H9 (cell line): ENCODE data around the gene RIMBP3C. TPM values are rescaled to one million over a fixed set of nuclear protein-coding genes. Genes with fewer than 3 reads are reported as not detected.
"Not testable (repeated sequence)": the region's sequence is repeated elsewhere in the genome, so short reads cannot be mapped to it uniquely, and the experiment has no call there.

Source experiments
- DNase-seq: peaks from one replicate; pipeline ENCODE4 v3.0.0-alpha.2; 2017
- H2AFZ ChIP-seq: one replicate; pipeline ENCODE4 v1.6.1; 2013; ENCODE audit warnings: mild to moderate bottlenecking, low read length, control low read depth, moderate library complexity
- H2AK5ac ChIP-seq: 2 replicates; pipeline ENCODE4 v1.6.1; 2013; ENCODE audit warnings: low read length, control low read depth, mixed read lengths; ENCODE audit not compliant: insufficient read length
- H2BK120ac ChIP-seq: one replicate; pipeline ENCODE4 v1.6.1; 2013; ENCODE audit warnings: low read depth, mild to moderate bottlenecking, low read length, control low read depth, inconsistent platforms; ENCODE audit not compliant: poor library complexity, severe bottlenecking
- H2BK12ac ChIP-seq: 2 replicates; pipeline ENCODE4 v1.6.1; 2013; ENCODE audit warnings: low read length, control low read depth, mixed read lengths, low read depth; ENCODE audit not compliant: insufficient read length
- H2BK15ac ChIP-seq: 2 replicates; pipeline ENCODE4 v1.6.1; 2013; ENCODE audit warnings: low read depth, low read length, control low read depth
- H2BK20ac ChIP-seq: one replicate; pipeline ENCODE4 v1.6.1; 2013; ENCODE audit warnings: low read depth, mild to moderate bottlenecking, low read length, control low read depth, inconsistent platforms; ENCODE audit not compliant: poor library complexity, severe bottlenecking
- H2BK5ac ChIP-seq: 2 replicates; pipeline ENCODE4 v1.6.1; 2013; ENCODE audit warnings: low read length, control low read depth, mixed read lengths; ENCODE audit not compliant: insufficient read length
- H3K14ac ChIP-seq: 2 replicates; pipeline ENCODE4 v1.6.1; 2013; ENCODE audit warnings: low read length, control low read depth; ENCODE audit not compliant: insufficient read depth
- H3K18ac ChIP-seq: 2 replicates; pipeline ENCODE4 v1.6.1; 2013; ENCODE audit warnings: low read depth, mild to moderate bottlenecking, mixed read lengths, low read length, control low read depth; ENCODE audit not compliant: insufficient read length
- H3K23ac ChIP-seq: 2 replicates; pipeline ENCODE4 v1.6.1; 2013; ENCODE audit warnings: low read length, control low read depth, mixed read lengths, low read depth; ENCODE audit not compliant: insufficient read length
- H3K23me2 ChIP-seq: 2 replicates; pipeline ENCODE4 v1.6.1; 2013; ENCODE audit warnings: low read depth, mild to moderate bottlenecking, mixed read lengths, low read length, control low read depth; ENCODE audit not compliant: insufficient read length, poor library complexity, severe bottlenecking
- H3K27ac ChIP-seq: 2 replicates; pipeline ENCODE4 v1.5.1; 2013; ENCODE audit warnings: low read length, control low read depth, mixed read lengths, low read depth; ENCODE audit not compliant: insufficient read length
- H3K27me3 ChIP-seq: 2 replicates; pipeline ENCODE4 v1.6.1; 2013; ENCODE audit warnings: low read length, control low read depth, inconsistent platforms; ENCODE audit not compliant: insufficient read depth
- H3K4ac ChIP-seq: 2 replicates; pipeline ENCODE4 v1.6.1; 2013; ENCODE audit warnings: low read depth, mild to moderate bottlenecking, control low read depth, inconsistent platforms, low read length, moderate library complexity
- H3K4me1 ChIP-seq: 2 replicates; pipeline ENCODE4 v1.6.1; 2013; ENCODE audit warnings: low read length, control low read depth, inconsistent platforms; ENCODE audit not compliant: insufficient read depth
- H3K4me2 ChIP-seq: 2 replicates; pipeline ENCODE4 v1.6.1; 2013; ENCODE audit warnings: low read length, control low read depth, mixed read lengths; ENCODE audit not compliant: insufficient read length, insufficient read depth
- H3K56ac ChIP-seq: 2 replicates; pipeline ENCODE4 v1.6.1; 2013; ENCODE audit warnings: low read depth, mild to moderate bottlenecking, mixed read lengths, low read length, control low read depth; ENCODE audit not compliant: insufficient read length
- H3K79me1 ChIP-seq: 2 replicates; pipeline ENCODE4 v1.6.1; 2013; ENCODE audit warnings: low read depth, mild to moderate bottlenecking, moderate library complexity, low read length, control low read depth, inconsistent platforms; ENCODE audit not compliant: insufficient read depth, poor library complexity, severe bottlenecking
- H3K79me2 ChIP-seq: 2 replicates; pipeline ENCODE4 v1.6.1; 2013; ENCODE audit warnings: low read length, control low read depth, inconsistent platforms; ENCODE audit not compliant: insufficient read depth
- H3K9ac ChIP-seq: 2 replicates; pipeline ENCODE4 v1.6.1; 2013; ENCODE audit warnings: low read length, control low read depth, mixed read lengths; ENCODE audit not compliant: insufficient read length; ENCODE audit errors: extremely low read depth
- H3K9me3 ChIP-seq: one replicate; pipeline ENCODE4 v1.6.1; 2013; ENCODE audit warnings: low read depth, low read length, inconsistent platforms; ENCODE audit not compliant: control insufficient read depth
- H3T11ph ChIP-seq: one replicate; pipeline ENCODE4 v1.6.1; 2013; ENCODE audit warnings: mild to moderate bottlenecking, low read length, control low read depth, inconsistent platforms
- H4K20me1 ChIP-seq: one replicate; pipeline ENCODE4 v1.6.1; 2013; ENCODE audit not compliant: control insufficient read depth, insufficient read length, insufficient read depth
- H4K5ac ChIP-seq: 2 replicates; pipeline ENCODE4 v1.6.1; 2013; ENCODE audit warnings: low read depth, mild to moderate bottlenecking, mixed read lengths, low read length, control low read depth; ENCODE audit not compliant: insufficient read length
- H4K8ac ChIP-seq: replicated peaks from 2 replicates; pipeline ENCODE4 v1.6.1; 2013; ENCODE audit warnings: low read length, control low read depth, mixed read lengths, low read depth; ENCODE audit not compliant: insufficient read length
- H4K91ac ChIP-seq: 2 replicates; pipeline ENCODE4 v1.6.1; 2013; ENCODE audit warnings: low read depth, mild to moderate bottlenecking, moderate library complexity, mixed read lengths, low read length, control low read depth; ENCODE audit not compliant: insufficient read length
- H3K27ac Mint-ChIP-seq, 3 experiments: 2 replicates in 2 of 3; 3 replicates in 1 of 3; pipeline ENCODE4 v1.8.0; 2020 to 2021; ENCODE audit warnings: mixed read lengths in 3 of 3, mild to moderate bottlenecking in 1 of 3, moderate library complexity in 1 of 3
- H3K27me3 Mint-ChIP-seq: 2 replicates; pipeline ENCODE4 v1.8.0; 2021; ENCODE audit warnings: low read depth, mild to moderate bottlenecking, moderate library complexity, mixed read lengths
- H3K36me3 Mint-ChIP-seq, 3 experiments: 2 replicates in 2 of 3; 3 replicates in 1 of 3; pipeline ENCODE4 v1.8.0; 2020 to 2021; ENCODE audit warnings: low read depth in 3 of 3, mixed read lengths in 3 of 3; ENCODE audit not compliant: insufficient read depth in 1 of 3
- H3K4me1 Mint-ChIP-seq, 2 experiments: 2 replicates each; pipeline ENCODE4 v1.8.0; 2020; ENCODE audit warnings: mixed read lengths in 2 of 2
- H3K4me3 Mint-ChIP-seq, 2 experiments: 2 replicates in 1 of 2; 3 replicates in 1 of 2; pipeline ENCODE4 v1.8.0; 2020 to 2021; ENCODE audit warnings: mild to moderate bottlenecking in 2 of 2, mixed read lengths in 2 of 2, moderate library complexity in 1 of 2
- H3K9me3 Mint-ChIP-seq, 2 experiments: 2 replicates in 1 of 2; 3 replicates in 1 of 2; pipeline ENCODE4 v1.8.0; 2020; ENCODE audit warnings: mild to moderate bottlenecking in 2 of 2, mixed read lengths in 2 of 2, moderate library complexity in 1 of 2
- WGBS: extraction: QIAGEN DNeasy Blood & Tissue Kit; methylation state at CpG from one replicate; pipeline ENCODE4 v1.1.7; 2013; ENCODE audit warnings: missing lambda C conversion rate, low lambda C conversion rate, mixed read lengths; ENCODE audit not compliant: insufficient read length; ENCODE audit errors: extremely low coverage; 5-methylcytosine and 5-hydroxymethylcytosine counted together
- total RNA-seq: library from RNA; stranded (reverse); gene quantifications from 2 replicates; pipeline ENCODE4 v1.2.1, GENCODE V29; 2021

Gene RIMBP3C
- total RNA-seq, 1 experiment from 2014 or later = 0.44 TPM

GRCh38 chr22:21514117-21514516 lies 37.1 kb downstream of the RIMBP3C start:
- not testable (repeated sequence) for H3K36me3 Mint-ChIP-seq, H4K20me1 ChIP-seq, H2BK12ac ChIP-seq, H3K79me2 ChIP-seq, H3K4me1 ChIP-seq, H3K23ac ChIP-seq, H3K4me3 Mint-ChIP-seq, H3K14ac ChIP-seq, H3K4ac ChIP-seq, H2BK5ac ChIP-seq, H3K4me2 ChIP-seq, H3T11ph ChIP-seq, H3K18ac ChIP-seq, H2BK15ac ChIP-seq, H4K5ac ChIP-seq, H3K27me3 Mint-ChIP-seq, H3K9me3 ChIP-seq, H3K27me3 ChIP-seq, H3K27ac ChIP-seq, H3K56ac ChIP-seq, H4K91ac ChIP-seq, DNase-seq, H3K9me3 Mint-ChIP-seq, H4K8ac ChIP-seq, H3K23me2 ChIP-seq, H2AK5ac ChIP-seq, H2AFZ ChIP-seq, H2BK120ac ChIP-seq, H3K9ac ChIP-seq, H3K4me1 Mint-ChIP-seq, H2BK20ac ChIP-seq, H3K27ac Mint-ChIP-seq, H3K79me1 ChIP-seq
- WGBS = no CpG with 5 or more reads among the region's 12 CpGs

- H3K4me1 Mint-ChIP-seq, H3K9me3 Mint-ChIP-seq, H3K27ac Mint-ChIP-seq, H2AK5ac ChIP-seq, H4K91ac ChIP-seq, H4K20me1 ChIP-seq, H3K4me2 ChIP-seq, H2AFZ ChIP-seq, H3K36me3 Mint-ChIP-seq, H3K4ac ChIP-seq, H3K79me1 ChIP-seq, H2BK15ac ChIP-seq, H2BK5ac ChIP-seq, H2BK20ac ChIP-seq, DNase-seq, H2BK12ac ChIP-seq, H3K4me1 ChIP-seq, H3K9ac ChIP-seq, H3K18ac ChIP-seq, H2BK120ac ChIP-seq, H3K79me2 ChIP-seq, H3K23ac ChIP-seq, H3K14ac ChIP-seq, H3K23me2 ChIP-seq, H3K27me3 ChIP-seq, H3K4me3 Mint-ChIP-seq, H3K56ac ChIP-seq, H3K9me3 ChIP-seq, H3K27ac ChIP-seq, H3T11ph ChIP-seq, H3K27me3 Mint-ChIP-seq, H4K8ac ChIP-seq, H4K5ac ChIP-seq: not testable (repeated sequence)
- no CpG with 5 or more reads among the region's 11 CpGs for WGBS
These were observed 39.2 kb downstream of the RIMBP3C start for GRCh38 chr22:21512022-21512421.
